WERI-Rb-1 (cell line): ENCODE data around the gene TEX101.

Source experiments
- DNase-seq: peaks from one replicate; pipeline ENCODE4 v3.0.0-alpha.2; 2020
- H3K27ac ChIP-seq: fragments of 250-450 bp; sonication (Bioruptor Pico); 2 replicates; pipeline ENCODE4 v1.5.1; 2020; ENCODE audit warnings: mild to moderate bottlenecking, moderate library complexity
- H3K27me3 ChIP-seq: fragments of 250-450 bp; sonication (Bioruptor Pico); 2 replicates; pipeline ENCODE4 v1.5.1; 2021; ENCODE audit warnings: mild to moderate bottlenecking, low read depth, moderate library complexity; ENCODE audit not compliant: insufficient read depth, severe bottlenecking
- H3K36me3 ChIP-seq: fragments of 250-450 bp; sonication (Bioruptor Pico); 2 replicates; pipeline ENCODE4 v1.5.1; 2020; ENCODE audit warnings: mild to moderate bottlenecking, moderate library complexity
- H3K4me3 ChIP-seq: 2 replicates; pipeline ENCODE4 v1.5.1; 2011; ENCODE audit warnings: low read depth, mild to moderate bottlenecking, control low read depth, low read length
- H3K9me3 ChIP-seq: fragments of 250-450 bp; sonication (Bioruptor Pico); 2 replicates; pipeline ENCODE4 v1.5.1; 2021; ENCODE audit warnings: mild to moderate bottlenecking, moderate library complexity; ENCODE audit not compliant: severe bottlenecking
- CTCF ChIP-seq: IDR thresholded peaks from 2 replicates; pipeline ENCODE4 v1.5.1; 2011; ENCODE audit warnings: low read depth, mild to moderate bottlenecking, control low read depth, inconsistent platforms, low read length

Gene TEX101

DNA sequence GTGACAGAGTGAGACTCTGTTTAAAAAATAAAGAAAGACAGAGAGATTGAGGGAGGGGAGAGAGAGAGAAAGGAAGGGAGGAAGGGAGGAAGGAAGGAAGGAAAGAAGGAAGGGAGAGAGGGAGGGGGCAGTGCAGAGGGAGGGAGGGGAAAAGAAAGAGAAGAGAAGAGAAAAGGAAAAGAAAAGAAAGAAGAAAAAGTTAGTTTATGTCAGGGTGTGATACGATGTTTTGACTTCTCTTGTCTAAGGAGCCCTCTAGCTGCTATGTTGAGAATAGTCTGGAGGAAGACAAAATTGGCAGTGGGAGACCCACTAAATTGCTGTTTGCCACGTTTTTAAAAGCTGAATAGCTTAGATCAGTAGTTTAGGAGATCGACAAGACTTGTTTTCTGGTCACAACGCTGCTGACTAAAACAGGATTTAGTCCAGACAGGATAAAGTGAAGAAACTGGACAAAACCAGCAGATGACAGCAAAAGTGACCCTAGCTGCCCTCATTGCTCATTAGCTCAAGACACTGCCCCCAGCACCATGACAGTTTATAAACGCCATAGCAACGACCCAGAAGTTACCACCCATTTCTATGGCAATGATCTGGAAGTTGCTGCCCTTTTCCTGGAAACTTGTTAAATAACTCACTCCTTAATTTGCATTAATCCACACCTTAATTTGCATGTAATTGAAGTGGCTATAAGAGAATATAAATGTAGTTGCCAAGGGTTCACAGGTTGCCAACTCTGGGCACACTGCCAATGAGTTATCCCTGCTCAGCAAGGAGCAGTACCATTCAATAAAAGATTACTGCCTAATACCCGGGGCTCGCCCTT lies 11.1 kb downstream of the TEX101 start:
- Histone ChIP-seq H3K27me3 (no peaks in the 10 kb centered on the region), H3K4me3 (no peak overlapping the region), H3K9me3 (no peaks in the 10 kb centered on the region), H3K27ac (no peak overlapping the region), H3K36me3 (no peaks in the 10 kb centered on the region)
- no peak for DNase-seq
- TF ChIP-seq CTCF, result peak; percentile 50

GRCh38 chr19:43429395-43429794 lies 14.7 kb downstream of the TEX101 start:
- Histone ChIP-seq H3K27ac (no peak overlapping the region), H3K4me3 (no peak overlapping the region), H3K27me3 (no peaks in the 10 kb centered on the region), H3K9me3 (no peaks in the 10 kb centered on the region), H3K36me3 (no peaks in the 10 kb centered on the region)
- DNase-seq, result no peak
- TF ChIP-seq CTCF, result no peak

DNA sequence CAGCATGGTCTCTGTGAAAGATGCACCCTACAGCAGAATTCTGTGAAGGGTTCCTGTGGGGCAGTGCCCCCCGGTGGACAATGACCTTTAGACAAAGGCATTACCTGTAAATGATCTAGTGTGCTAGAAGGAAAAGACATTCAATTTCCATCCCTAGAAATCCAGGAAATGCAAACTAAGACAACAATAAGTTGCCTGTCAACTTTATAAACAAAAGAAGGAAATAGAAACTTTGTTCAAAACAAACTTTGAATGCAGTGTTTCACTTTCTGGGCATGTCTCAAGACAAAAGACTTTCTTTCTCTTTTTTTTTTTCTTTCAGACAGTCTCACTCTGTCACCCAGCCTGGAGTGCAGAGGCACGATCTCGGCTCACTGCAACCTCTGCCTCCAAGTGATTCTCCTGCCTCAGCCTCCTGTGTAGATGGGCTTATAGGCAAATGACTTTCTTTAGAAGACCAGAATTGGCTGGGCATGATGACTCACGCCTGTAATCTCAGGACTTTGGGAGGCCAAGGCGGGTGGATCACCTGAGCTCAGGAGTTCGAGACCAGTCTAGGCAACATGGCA lies 15.5 kb downstream of the TEX101 start:
- Histone ChIP-seq H3K27me3 (no peaks in the 10 kb centered on the region), H3K4me3 (no peak overlapping the region), H3K9me3 (no peaks in the 10 kb centered on the region), H3K36me3 (no peaks in the 10 kb centered on the region), H3K27ac (no peak overlapping the region)
- peak; percentile 25; the same call in 1 of the 2 replicates for TF ChIP-seq CTCF
- DNase-seq, result peak; percentile 23

GRCh38 chr19:43430976-43431375 lies 16.3 kb downstream of the TEX101 start:
- TF ChIP-seq CTCF, result no peak
- Histone ChIP-seq H3K4me3 (no peak overlapping the region), H3K27ac (no peak overlapping the region), H3K27me3 (no peaks in the 10 kb centered on the region), H3K9me3 (no peaks in the 10 kb centered on the region), H3K36me3 (no peaks in the 10 kb centered on the region)
- no peak for DNase-seq

DNA sequence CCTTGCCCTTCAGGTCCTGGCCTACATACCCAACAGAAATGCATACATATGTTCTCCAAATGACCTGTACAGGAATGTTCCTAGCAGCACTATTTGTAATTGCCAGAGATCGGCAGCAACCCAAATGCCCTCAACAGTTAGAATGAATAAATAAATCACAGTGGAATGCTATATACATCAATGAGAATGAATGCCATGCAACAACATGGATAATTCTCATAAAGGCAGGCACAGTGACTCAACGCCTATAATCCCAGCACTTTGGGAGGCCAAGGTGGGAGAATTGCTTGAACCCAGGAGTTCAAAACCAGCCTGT lies 18.6 kb downstream of the TEX101 start:
- no peak for TF ChIP-seq CTCF
- Histone ChIP-seq H3K27me3 (no peaks in the 10 kb centered on the region), H3K9me3 (no peaks in the 10 kb centered on the region), H3K36me3 (no peaks in the 10 kb centered on the region), H3K27ac (no peak overlapping the region), H3K4me3 (no peak overlapping the region)
- no peak for DNase-seq
